ENCODE results near the gene GIMAP2. TPM values are rescaled to one million over a fixed set of nuclear protein-coding genes. Genes with fewer than 3 reads are reported as not detected.
"Not testable (repeated sequence)": the region's sequence is repeated elsewhere in the genome, so short reads cannot be mapped to it uniquely, and the experiment has no call there.

The GIMAP2 gene
- total RNA-seq, 1 donor from 2014 or later: not detected

- Mint-ChIP-seq H3K9me3 (peaks cover 6% of the 10 kb centered on the region), H3K27me3 (peaks cover 5% of the 10 kb centered on the region), H3K4me3 (no peak overlapping the region), H3K4me1 (ENCODE audit: unreplicated experiment) (no peaks in the 10 kb centered on the region), H3K27ac (no peak overlapping the region), H3K36me3 (no peaks in the 10 kb centered on the region)
- no peak for DNase-seq (ENCODE audit: extremely low spot score, unreplicated experiment)
- TF ChIP-seq CTCF (conservative IDR thresholded peaks at IDR 0.05): no peak
Measured at GRCh38 chr7:150649080-150649385, 36.5 kb upstream of the GIMAP2 start.

GRCh38 chr7:150654692-150655091 is 30.8 kb upstream of the GIMAP2 start:
- Mint-ChIP-seq H3K4me1 (ENCODE audit: unreplicated experiment) (no peaks in the 10 kb centered on the region), H3K27ac (no peak overlapping the region), H3K36me3 (no peaks in the 10 kb centered on the region), H3K27me3 (peaks cover 6% of the 10 kb centered on the region), H3K4me3 (no peak overlapping the region), H3K9me3 (peaks cover 6% of the 10 kb centered on the region)
- no peak for TF ChIP-seq CTCF (conservative IDR thresholded peaks at IDR 0.05)
- DNase-seq (ENCODE audit: extremely low spot score, unreplicated experiment): no peak

- Mint-ChIP-seq H3K4me1 (ENCODE audit: unreplicated experiment) (no peaks in the 10 kb centered on the region), H3K4me3 (no peak overlapping the region), H3K36me3 (no peaks in the 10 kb centered on the region), H3K27me3 (peaks cover 6% of the 10 kb centered on the region), H3K27ac (no peak overlapping the region), H3K9me3 (peaks cover 5% of the 10 kb centered on the region)
- no peak for DNase-seq (ENCODE audit: extremely low spot score, unreplicated experiment)
- TF ChIP-seq CTCF (conservative IDR thresholded peaks at IDR 0.05): no peak
Measured at GRCh38 chr7:150656047-150656446, 29.5 kb upstream of the GIMAP2 start.

- Mint-ChIP-seq H3K27ac (no peak overlapping the region), H3K9me3 (no peaks in the 10 kb centered on the region), H3K27me3 (peaks cover 6% of the 10 kb centered on the region), H3K4me1 (ENCODE audit: unreplicated experiment) (no peaks in the 10 kb centered on the region), H3K4me3 (no peak overlapping the region), H3K36me3 (no peaks in the 10 kb centered on the region)
- TF ChIP-seq CTCF (conservative IDR thresholded peaks at IDR 0.05): no peak
- no peak for DNase-seq (ENCODE audit: extremely low spot score, unreplicated experiment)
Measured at GRCh38 chr7:150657526-150657925, 28.0 kb upstream of the GIMAP2 start.

GRCh38 chr7:150660939-150661613 is 24.4 kb upstream of the GIMAP2 start:
- no peak for TF ChIP-seq CTCF (conservative IDR thresholded peaks at IDR 0.05)
- H3K27ac Mint-ChIP-seq: no peak overlapping the region
- no peaks in the 10 kb centered on the region for H3K4me1 Mint-ChIP-seq (ENCODE audit: unreplicated experiment)
- no peaks in the 10 kb centered on the region for H3K9me3 Mint-ChIP-seq
- H3K36me3 Mint-ChIP-seq: no peaks in the 10 kb centered on the region
- H3K27me3 Mint-ChIP-seq: peaks cover 3% of the 10 kb centered on the region
- no peak for DNase-seq (ENCODE audit: extremely low spot score, unreplicated experiment)
- H3K4me3 Mint-ChIP-seq: no peak overlapping the region

- H3K27me3 Mint-ChIP-seq; H3K4me1 Mint-ChIP-seq (ENCODE audit: unreplicated experiment); H3K9me3 Mint-ChIP-seq; H3K36me3 Mint-ChIP-seq; H3K4me3 Mint-ChIP-seq; DNase-seq (ENCODE audit: extremely low spot score, unreplicated experiment); H3K27ac Mint-ChIP-seq: not testable (repeated sequence)
Measured at GRCh38 chr7:150662821-150663220, 22.7 kb upstream of the GIMAP2 start.
